Retinal pigment epithelial cell (primary cell): ENCODE measurements around the gene USP10.

Source experiments
- DNase-seq: peaks from one replicate; pipeline ENCODE4 v3.0.0-alpha.2; 2010; ENCODE audit warnings: low read depth
- H3K4me3 ChIP-seq: 2 replicates; pipeline ENCODE4 v1.5.1; 2011; ENCODE audit warnings: mild to moderate bottlenecking, low read length, control low read depth, moderate library complexity
- CTCF ChIP-seq: conservative IDR thresholded peaks from 2 replicates; pipeline ENCODE4 v1.5.1; 2011; ENCODE audit warnings: low read depth, low read length, control low read depth, inconsistent platforms

The USP10 gene

DNA sequence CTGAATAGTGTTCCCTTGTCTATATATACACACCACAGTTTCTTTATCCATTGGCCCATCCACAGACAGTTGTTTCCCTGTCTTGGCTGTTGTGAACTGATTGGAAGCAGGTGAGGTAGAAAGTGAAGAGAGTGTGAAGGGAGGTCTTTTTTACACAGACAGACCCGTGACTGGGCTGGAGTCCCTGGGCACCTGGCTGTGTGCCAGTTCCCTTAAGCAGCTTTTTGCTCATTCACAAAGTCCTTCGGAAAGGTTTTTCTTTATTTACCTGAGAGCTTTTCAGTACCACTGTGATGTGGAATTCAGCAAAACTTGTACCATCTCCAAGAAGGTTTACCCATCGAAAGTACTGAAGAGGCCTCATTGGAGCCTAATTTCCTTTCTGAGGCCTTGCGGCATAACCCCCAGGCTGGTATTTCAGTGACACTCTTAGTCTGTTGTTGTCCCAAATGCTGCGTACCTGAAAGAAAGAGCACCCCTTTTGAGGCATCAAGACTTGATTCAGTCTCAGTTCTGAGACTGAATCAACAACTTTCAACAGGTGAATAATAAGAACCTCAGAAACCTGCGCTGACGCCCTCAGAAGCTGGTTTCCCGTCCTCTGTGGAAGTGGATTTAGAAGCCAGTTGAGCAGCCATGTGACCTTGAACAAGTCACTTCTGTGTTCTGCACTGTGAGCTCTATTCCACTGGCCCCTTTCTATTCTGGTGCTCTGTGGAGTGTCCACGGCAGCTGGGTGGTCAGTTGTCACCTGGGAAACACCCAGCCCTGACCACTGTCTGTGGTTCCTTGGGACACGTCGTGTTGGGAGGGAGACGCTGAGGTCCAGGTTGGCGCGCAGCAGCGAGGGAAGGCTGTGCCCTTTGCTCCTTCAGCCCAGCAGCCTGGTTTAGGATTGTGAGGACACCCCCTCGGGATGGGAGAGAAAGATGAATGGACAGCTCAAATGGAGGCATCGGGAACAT is 66.1 kb downstream of the USP10 start:
- no peak for TF ChIP-seq CTCF
- peak; percentile 43 for DNase-seq
- no peak overlapping the region for H3K4me3 ChIP-seq

GRCh38 chr16:84766978-84767773 is 67.4 kb downstream of the USP10 start:
- H3K4me3 ChIP-seq, result no peak overlapping the region
- no peak for TF ChIP-seq CTCF

DNA sequence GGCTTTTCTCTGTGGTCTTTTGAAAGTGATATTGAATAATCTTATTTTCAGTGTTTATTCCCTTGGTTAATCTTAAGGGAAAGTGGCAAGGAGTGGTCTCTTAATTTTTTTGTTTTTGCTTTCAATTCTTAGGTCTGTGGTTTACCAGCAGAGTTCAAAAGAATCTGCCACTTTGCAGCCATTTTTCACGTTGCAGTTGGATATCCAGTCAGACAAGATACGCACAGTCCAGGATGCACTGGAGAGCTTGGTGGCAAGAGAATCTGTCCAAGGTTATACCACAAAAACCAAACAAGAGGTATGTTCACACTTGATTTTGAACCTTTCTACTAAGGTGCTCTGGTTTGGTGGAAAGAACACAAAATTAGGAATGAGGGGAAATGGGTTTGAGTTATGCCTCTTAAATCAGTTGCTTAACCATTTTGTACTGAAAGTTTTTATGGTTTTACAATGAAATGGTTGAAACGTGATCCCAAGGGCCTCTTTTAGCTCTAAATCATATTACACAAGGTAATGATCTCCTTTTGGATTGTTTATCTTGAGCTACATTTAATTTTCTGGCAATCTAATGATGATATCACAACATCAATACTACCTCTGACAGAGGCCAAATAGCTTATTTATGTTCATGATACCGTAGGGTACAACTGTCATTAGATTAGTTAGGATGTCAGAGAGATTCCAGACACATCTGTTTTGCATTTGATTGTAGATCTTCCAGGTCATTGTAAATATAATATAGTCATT is 68.4 kb downstream of the USP10 start:
- no peak for TF ChIP-seq CTCF
- H3K4me3 ChIP-seq, result no peak overlapping the region
- DNase-seq, result no peak

More at GRCh38 chr16:84766978-84767773, 67.4 kb downstream of the USP10 start:
- DNase-seq, result no peak

DNA sequence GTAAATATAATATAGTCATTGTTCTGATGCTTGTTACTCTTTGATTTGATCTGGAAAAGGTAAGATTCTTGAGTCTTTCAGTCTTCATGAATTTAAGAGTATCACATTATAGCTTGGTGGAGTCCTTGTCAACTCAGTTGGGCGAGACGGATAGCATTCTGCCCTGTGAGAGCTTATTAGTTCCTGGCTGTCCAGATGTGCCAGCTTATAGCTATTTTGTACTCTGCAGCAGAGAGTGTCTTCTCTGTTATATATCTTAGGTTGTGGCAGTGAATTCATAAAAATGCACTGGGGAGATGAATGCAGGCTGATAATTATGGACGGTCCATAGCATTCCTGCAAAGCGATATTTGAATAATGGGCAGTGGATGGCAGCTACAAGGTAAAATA is 69.0 kb downstream of the USP10 start:
- TF ChIP-seq CTCF, result no peak
- no peak overlapping the region for H3K4me3 ChIP-seq
- no peak for DNase-seq

DNA sequence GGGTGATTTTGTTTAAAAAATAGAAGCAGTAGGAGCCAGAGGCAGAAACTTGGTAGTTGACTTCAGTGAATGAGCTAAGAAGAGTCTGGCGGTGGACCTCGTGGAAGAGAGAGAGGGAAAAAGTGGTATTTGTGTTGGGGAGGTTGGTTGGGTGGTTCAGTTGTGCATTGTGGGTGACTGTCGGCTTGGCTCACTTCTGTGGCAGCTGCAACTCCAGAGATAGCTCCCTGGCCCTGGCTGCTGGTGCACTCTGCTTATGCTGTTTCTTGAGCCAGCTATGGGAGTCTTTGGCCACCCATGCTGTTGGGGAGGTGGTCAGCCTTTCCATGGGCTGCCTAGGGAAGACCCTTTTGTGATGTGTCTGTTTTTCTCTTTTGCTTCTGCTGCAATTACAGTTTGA is 69.6 kb downstream of the USP10 start:
- H3K4me3 ChIP-seq, result no peak overlapping the region
- TF ChIP-seq CTCF, result no peak
- DNase-seq, result no peak

GRCh38 chr16:84773312-84773711 is 73.5 kb downstream of the USP10 start:
- H3K4me3 ChIP-seq, result no peak overlapping the region
- no peak for TF ChIP-seq CTCF
- no peak for DNase-seq
